Hematopoietic multipotent progenitor cell treated with erythropoietin and hydrocortisone succinate and interleukin-3 and kit ligand, for 17 days (in vitro differentiated cells): ENCODE measurements around the gene GALNT7.
"Not testable (repeated sequence)": the region's sequence is repeated elsewhere in the genome, so short reads cannot be mapped to it uniquely, and the experiment has no call there.

Experiments
- DNase-seq: peaks from one replicate; pipeline ENCODE4 v3.0.0-alpha.2; 2015; ENCODE audit warnings: low spot score

GALNT7 gene

GRCh38 chr4:173167758-173168395 lies 734 bp upstream of the GALNT7 start:
- no peak for DNase-seq

GRCh38 chr4:173169178-173169427 lies 492 bp downstream of the GALNT7 start:
- no peak for DNase-seq

- no peak for DNase-seq
Measured at GRCh38 chr4:173169428-173170181, 994 bp downstream of the GALNT7 start.

GRCh38 chr4:173170182-173170778 lies 1.7 kb downstream of the GALNT7 start:
- no peak for DNase-seq

- no peak for DNase-seq
Measured at GRCh38 chr4:173171098-173171497, 2.5 kb downstream of the GALNT7 start.

- DNase-seq = no peak
Measured at GRCh38 chr4:173171987-173172386, 3.4 kb downstream of the GALNT7 start.

- DNase-seq = no peak
Measured at GRCh38 chr4:173174184-173174583, 5.6 kb downstream of the GALNT7 start.

- DNase-seq = no peak
Measured at GRCh38 chr4:173174594-173175012, 6.0 kb downstream of the GALNT7 start.

- no peak for DNase-seq
Measured at GRCh38 chr4:173176010-173176409, 7.4 kb downstream of the GALNT7 start.

- no peak for DNase-seq
Measured at GRCh38 chr4:173177232-173177631, 8.6 kb downstream of the GALNT7 start.

- DNase-seq = no peak
Measured at GRCh38 chr4:173178144-173178543, 9.5 kb downstream of the GALNT7 start.

GRCh38 chr4:173181848-173182247 lies 13.2 kb downstream of the GALNT7 start:
- no peak for DNase-seq

GRCh38 chr4:173182403-173182802 lies 13.8 kb downstream of the GALNT7 start:
- DNase-seq = no peak

- not testable (repeated sequence) for DNase-seq
Measured at GRCh38 chr4:173183659-173184247, 15.1 kb downstream of the GALNT7 start.

GRCh38 chr4:173185847-173186510 lies 17.4 kb downstream of the GALNT7 start:
- no peak for DNase-seq

- DNase-seq = no peak
Measured at GRCh38 chr4:173187732-173188131, 19.1 kb downstream of the GALNT7 start.

GRCh38 chr4:173188648-173189047 lies 20.0 kb downstream of the GALNT7 start:
- DNase-seq = no peak

GRCh38 chr4:173189117-173189693 lies 20.6 kb downstream of the GALNT7 start:
- no peak for DNase-seq

- DNase-seq = no peak
Measured at GRCh38 chr4:173191623-173192041, 23.0 kb downstream of the GALNT7 start.

- no peak for DNase-seq
Measured at GRCh38 chr4:173192375-173193162, 24.0 kb downstream of the GALNT7 start.

GRCh38 chr4:173194157-173194556 lies 25.5 kb downstream of the GALNT7 start:
- no peak for DNase-seq
